Liver (tissue), 9 donors: ENCODE measurements around the gene CH25H. TPM values are rescaled to one million over a fixed set of nuclear protein-coding genes. Genes with fewer than 3 reads are reported as not detected.

Experiments
- DNase-seq: peaks from one replicate; pipeline ENCODE4 v3.0.0-alpha.2; 2017; ENCODE audit warnings: low spot score
- H3K27ac ChIP-seq, 2 donors: one replicate each; pipeline ENCODE4 v1.7.0; 2013; ENCODE audit warnings: inconsistent platforms in 2 of 2, low read length in 2 of 2, control low read depth in 1 of 2, low read depth in 1 of 2, mild to moderate bottlenecking in 1 of 2
- H3K27me3 ChIP-seq, 4 donors: one replicate each; pipeline versions ENCODE4 v1.6.1 to v1.7.0; 2013; ENCODE audit warnings: low read length in 3 of 4, inconsistent platforms in 1 of 4, mild to moderate bottlenecking in 1 of 4, moderate library complexity in 1 of 4; ENCODE audit not compliant: control insufficient read depth in 4 of 4, insufficient read depth in 4 of 4
- H3K36me3 ChIP-seq, 4 donors: one replicate each; pipeline versions ENCODE4 v1.6.1 to v1.7.0; 2013; ENCODE audit warnings: low read length in 3 of 4, mild to moderate bottlenecking in 3 of 4, low read depth in 1 of 4, moderate library complexity in 1 of 4; ENCODE audit not compliant: control insufficient read depth in 4 of 4, insufficient read depth in 3 of 4
- H3K4me1 ChIP-seq, 4 donors: one replicate each; pipeline versions ENCODE4 v1.6.1 to v1.7.0; 2013; ENCODE audit warnings: low read length in 3 of 4, mild to moderate bottlenecking in 3 of 4, moderate library complexity in 1 of 4; ENCODE audit not compliant: control insufficient read depth in 4 of 4, insufficient read depth in 4 of 4
- H3K4me3 ChIP-seq, 3 donors: one replicate each; pipeline versions ENCODE4 v1.6.1 to v1.7.0; 2013; ENCODE audit warnings: low read length in 3 of 3, control low read depth in 1 of 3, low read depth in 1 of 3, mild to moderate bottlenecking in 1 of 3
- H3K9ac ChIP-seq, 2 donors: one replicate each; pipeline ENCODE4 v1.7.0; 2013; ENCODE audit warnings: low read length in 2 of 2, mild to moderate bottlenecking in 2 of 2, moderate library complexity in 2 of 2, control low read depth in 1 of 2, low read depth in 1 of 2
- H3K9me3 ChIP-seq, 4 donors: one replicate each; pipeline versions ENCODE4 v1.6.1 to v1.7.0; 2013; ENCODE audit warnings: low read length in 3 of 4; ENCODE audit not compliant: control insufficient read depth in 4 of 4
- EGR1 ChIP-seq, 2 donors: IDR thresholded peaks; 2 replicates each; pipeline ENCODE4 v1.6.1; 2016 to 2018; ENCODE audit warnings: antibody characterized with exemption in 2 of 2, low read depth in 2 of 2
- FOXA1 ChIP-seq: IDR thresholded peaks from 2 replicates; pipeline ENCODE4 v1.6.1; 2016; ENCODE audit warnings: antibody characterized with exemption
- FOXA2 ChIP-seq: IDR thresholded peaks from 2 replicates; pipeline ENCODE4 v1.6.1; 2016; ENCODE audit warnings: antibody characterized with exemption
- GABPA ChIP-seq, 2 donors: IDR thresholded peaks in 1 of 2; conservative IDR thresholded peaks in 1 of 2; 2 replicates each; pipeline ENCODE4 v1.6.1; 2016; ENCODE audit warnings: antibody characterized with exemption in 2 of 2, mild to moderate bottlenecking in 1 of 2, moderate library complexity in 1 of 2
- HNF4A ChIP-seq, 2 donors: conservative IDR thresholded peaks; 2 replicates each; pipeline ENCODE4 v1.6.1; 2016; ENCODE audit warnings: antibody characterized with exemption in 2 of 2, mild to moderate bottlenecking in 2 of 2
- HNF4G ChIP-seq: IDR thresholded peaks from 2 replicates; pipeline ENCODE4 v1.6.1; 2016; ENCODE audit warnings: antibody characterized with exemption
- JUND ChIP-seq, 2 donors: IDR thresholded peaks; 2 replicates each; pipeline ENCODE4 v1.6.1; 2016; ENCODE audit warnings: antibody characterized with exemption in 2 of 2
- NR2F2 ChIP-seq: IDR thresholded peaks from 2 replicates; pipeline ENCODE4 v1.6.1; 2016; ENCODE audit warnings: antibody characterized with exemption
- RAD21 ChIP-seq, 2 donors: IDR thresholded peaks; 2 replicates each; pipeline ENCODE4 v1.6.1; 2016; ENCODE audit warnings: antibody characterized with exemption in 2 of 2, mild to moderate bottlenecking in 2 of 2
- RXRA ChIP-seq, 2 donors: IDR thresholded peaks; 2 replicates each; pipeline ENCODE4 v1.6.1; 2017 to 2018; ENCODE audit warnings: antibody characterized with exemption in 2 of 2, mild to moderate bottlenecking in 1 of 2
- SP1 ChIP-seq: IDR thresholded peaks from 2 replicates; pipeline ENCODE4 v1.6.1; 2018; ENCODE audit warnings: antibody characterized with exemption, mild to moderate bottlenecking
- TAF1 ChIP-seq: conservative IDR thresholded peaks from 2 replicates; pipeline ENCODE4 v1.6.1; 2016; ENCODE audit warnings: antibody characterized with exemption, mild to moderate bottlenecking
- YY1 ChIP-seq: IDR thresholded peaks from 2 replicates; pipeline ENCODE4 v1.6.1; 2016; ENCODE audit warnings: antibody characterized with exemption, mild to moderate bottlenecking
- polyA plus RNA-seq, 2 donors: library from polyadenylated mRNA; stranded (reverse) in 1 of 2; unstranded in 1 of 2; fragments of 200-250 nt in 1 of 2; fragments of >200 nt in 1 of 2; fragmentation: Nextera tagmentation in 1 of 2; extraction: Ambion mirVana in 1 of 2; gene quantifications; one replicate each; pipeline versions ENCODE4 v1.2.1 to v1.2.3, GENCODE V29; 2013 to 2015
- total RNA-seq, 2 donors: library from RNA; depleted of rRNA; stranded (reverse); fragments of >200 nt; gene quantifications; one replicate each; pipeline ENCODE4 v1.2.3, GENCODE V29; 2014
- TF ChIP-seq, protein P1 (sequence below): IDR thresholded peaks from 2 replicates; pipeline ENCODE4 v1.6.1; 2016; ENCODE audit warnings: antibody characterized with exemption
- TF ChIP-seq, protein P2 (sequence below): IDR thresholded peaks from 2 replicates; pipeline ENCODE4 v1.6.1; 2016; ENCODE audit warnings: antibody characterized with exemption, mild to moderate bottlenecking
- TF ChIP-seq, protein P3 (sequence below): IDR thresholded peaks from 2 replicates; pipeline ENCODE4 v1.6.1; 2016; ENCODE audit warnings: antibody characterized with exemption
- TF ChIP-seq, protein P4 (sequence below): IDR thresholded peaks from 2 replicates; pipeline ENCODE4 v1.6.1; 2016; ENCODE audit warnings: antibody characterized with exemption
- TF ChIP-seq, protein P5 (sequence below): fragments of 150-350 bp; IDR thresholded peaks from 2 replicates; pipeline ENCODE4 v1.5.1; 2017; ENCODE audit warnings: improper control_type of control experiment, low read depth, low read length; ENCODE audit not compliant: missing input control
- donor health status: healthy.
- donor health status: healthy.
- donor health status: healthy.
- donor health status: healthy.
- donor health status: healthy.

Gene CH25H
- total and polyA plus RNA-seq, 4 donors, result 0.08 to 0.33 (median 0.25) TPM; not detected in 1

DNA sequence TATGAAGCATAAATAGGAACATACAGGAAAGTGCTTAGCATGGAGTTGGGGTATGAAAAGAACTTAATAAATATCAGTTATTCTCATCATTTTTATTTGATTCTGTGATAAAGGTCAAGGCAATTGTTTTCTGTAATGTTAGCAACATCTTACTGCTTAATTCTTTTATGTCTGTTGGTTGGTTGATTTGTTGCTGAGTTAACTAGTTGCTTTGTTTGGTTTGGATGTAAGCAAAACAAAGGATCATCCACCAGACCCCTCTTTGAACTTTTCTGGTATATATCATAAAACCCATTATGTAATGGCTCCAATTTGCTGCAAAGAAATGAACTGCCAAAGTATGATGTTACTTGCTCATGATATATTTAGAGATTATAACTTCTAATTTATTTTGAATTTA is 44.5 kb downstream of the CH25H start:
- H3K9me3 ChIP-seq, result no peaks in the 10 kb centered on the region
- TF ChIP-seq, protein P1, sequence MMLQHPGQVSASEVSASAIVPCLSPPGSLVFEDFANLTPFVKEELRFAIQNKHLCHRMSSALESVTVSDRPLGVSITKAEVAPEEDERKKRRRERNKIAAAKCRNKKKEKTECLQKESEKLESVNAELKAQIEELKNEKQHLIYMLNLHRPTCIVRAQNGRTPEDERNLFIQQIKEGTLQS, result no peak
- TF ChIP-seq, protein P2, sequence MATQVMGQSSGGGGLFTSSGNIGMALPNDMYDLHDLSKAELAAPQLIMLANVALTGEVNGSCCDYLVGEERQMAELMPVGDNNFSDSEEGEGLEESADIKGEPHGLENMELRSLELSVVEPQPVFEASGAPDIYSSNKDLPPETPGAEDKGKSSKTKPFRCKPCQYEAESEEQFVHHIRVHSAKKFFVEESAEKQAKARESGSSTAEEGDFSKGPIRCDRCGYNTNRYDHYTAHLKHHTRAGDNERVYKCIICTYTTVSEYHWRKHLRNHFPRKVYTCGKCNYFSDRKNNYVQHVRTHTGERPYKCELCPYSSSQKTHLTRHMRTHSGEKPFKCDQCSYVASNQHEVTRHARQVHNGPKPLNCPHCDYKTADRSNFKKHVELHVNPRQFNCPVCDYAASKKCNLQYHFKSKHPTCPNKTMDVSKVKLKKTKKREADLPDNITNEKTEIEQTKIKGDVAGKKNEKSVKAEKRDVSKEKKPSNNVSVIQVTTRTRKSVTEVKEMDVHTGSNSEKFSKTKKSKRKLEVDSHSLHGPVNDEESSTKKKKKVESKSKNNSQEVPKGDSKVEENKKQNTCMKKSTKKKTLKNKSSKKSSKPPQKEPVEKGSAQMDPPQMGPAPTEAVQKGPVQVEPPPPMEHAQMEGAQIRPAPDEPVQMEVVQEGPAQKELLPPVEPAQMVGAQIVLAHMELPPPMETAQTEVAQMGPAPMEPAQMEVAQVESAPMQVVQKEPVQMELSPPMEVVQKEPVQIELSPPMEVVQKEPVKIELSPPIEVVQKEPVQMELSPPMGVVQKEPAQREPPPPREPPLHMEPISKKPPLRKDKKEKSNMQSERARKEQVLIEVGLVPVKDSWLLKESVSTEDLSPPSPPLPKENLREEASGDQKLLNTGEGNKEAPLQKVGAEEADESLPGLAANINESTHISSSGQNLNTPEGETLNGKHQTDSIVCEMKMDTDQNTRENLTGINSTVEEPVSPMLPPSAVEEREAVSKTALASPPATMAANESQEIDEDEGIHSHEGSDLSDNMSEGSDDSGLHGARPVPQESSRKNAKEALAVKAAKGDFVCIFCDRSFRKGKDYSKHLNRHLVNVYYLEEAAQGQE, result no peak
- TF ChIP-seq RXRA (IDR thresholded peaks at IDR 0.05) (no peak), HNF4G (no peak), JUND (IDR thresholded peaks at IDR 0.05) (no peak), YY1 (no peak), RAD21 (IDR thresholded peaks at IDR 0.05) (no peak), HNF4A (conservative IDR thresholded peaks at IDR 0.05) (no peak), TAF1 (no peak), FOXA2 (no peak), SP1 (no peak), FOXA1 (no peak), GABPA (IDR thresholded peaks at IDR 0.05 in 1 of 2, conservative IDR thresholded peaks at IDR 0.05 in 1 of 2) (no peak), EGR1 (IDR thresholded peaks at IDR 0.05; ENCODE audit: low read depth in 2 of 2) (no peak), NR2F2 (no peak)
- TF ChIP-seq, protein P3, sequence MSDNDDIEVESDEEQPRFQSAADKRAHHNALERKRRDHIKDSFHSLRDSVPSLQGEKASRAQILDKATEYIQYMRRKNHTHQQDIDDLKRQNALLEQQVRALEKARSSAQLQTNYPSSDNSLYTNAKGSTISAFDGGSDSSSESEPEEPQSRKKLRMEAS, result no peak
- TF ChIP-seq, protein P4, sequence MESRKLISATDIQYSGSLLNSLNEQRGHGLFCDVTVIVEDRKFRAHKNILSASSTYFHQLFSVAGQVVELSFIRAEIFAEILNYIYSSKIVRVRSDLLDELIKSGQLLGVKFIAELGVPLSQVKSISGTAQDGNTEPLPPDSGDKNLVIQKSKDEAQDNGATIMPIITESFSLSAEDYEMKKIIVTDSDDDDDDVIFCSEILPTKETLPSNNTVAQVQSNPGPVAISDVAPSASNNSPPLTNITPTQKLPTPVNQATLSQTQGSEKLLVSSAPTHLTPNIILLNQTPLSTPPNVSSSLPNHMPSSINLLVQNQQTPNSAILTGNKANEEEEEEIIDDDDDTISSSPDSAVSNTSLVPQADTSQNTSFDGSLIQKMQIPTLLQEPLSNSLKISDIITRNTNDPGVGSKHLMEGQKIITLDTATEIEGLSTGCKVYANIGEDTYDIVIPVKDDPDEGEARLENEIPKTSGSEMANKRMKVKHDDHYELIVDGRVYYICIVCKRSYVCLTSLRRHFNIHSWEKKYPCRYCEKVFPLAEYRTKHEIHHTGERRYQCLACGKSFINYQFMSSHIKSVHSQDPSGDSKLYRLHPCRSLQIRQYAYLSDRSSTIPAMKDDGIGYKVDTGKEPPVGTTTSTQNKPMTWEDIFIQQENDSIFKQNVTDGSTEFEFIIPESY, result no peak
- TF ChIP-seq, protein P5, sequence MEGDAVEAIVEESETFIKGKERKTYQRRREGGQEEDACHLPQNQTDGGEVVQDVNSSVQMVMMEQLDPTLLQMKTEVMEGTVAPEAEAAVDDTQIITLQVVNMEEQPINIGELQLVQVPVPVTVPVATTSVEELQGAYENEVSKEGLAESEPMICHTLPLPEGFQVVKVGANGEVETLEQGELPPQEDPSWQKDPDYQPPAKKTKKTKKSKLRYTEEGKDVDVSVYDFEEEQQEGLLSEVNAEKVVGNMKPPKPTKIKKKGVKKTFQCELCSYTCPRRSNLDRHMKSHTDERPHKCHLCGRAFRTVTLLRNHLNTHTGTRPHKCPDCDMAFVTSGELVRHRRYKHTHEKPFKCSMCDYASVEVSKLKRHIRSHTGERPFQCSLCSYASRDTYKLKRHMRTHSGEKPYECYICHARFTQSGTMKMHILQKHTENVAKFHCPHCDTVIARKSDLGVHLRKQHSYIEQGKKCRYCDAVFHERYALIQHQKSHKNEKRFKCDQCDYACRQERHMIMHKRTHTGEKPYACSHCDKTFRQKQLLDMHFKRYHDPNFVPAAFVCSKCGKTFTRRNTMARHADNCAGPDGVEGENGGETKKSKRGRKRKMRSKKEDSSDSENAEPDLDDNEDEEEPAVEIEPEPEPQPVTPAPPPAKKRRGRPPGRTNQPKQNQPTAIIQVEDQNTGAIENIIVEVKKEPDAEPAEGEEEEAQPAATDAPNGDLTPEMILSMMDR, result no peak
- no peak overlapping the region for H3K4me3 ChIP-seq
- no peaks in the 10 kb centered on the region for H3K36me3 ChIP-seq
- H3K4me1 ChIP-seq, result peaks cover 0 to 8% (median 7%) of the 10 kb centered on the region in 4 donors
- H3K27me3 ChIP-seq, result no peaks in the 10 kb centered on the region
- no peak overlapping the region for H3K27ac ChIP-seq
- no peak overlapping the region for H3K9ac ChIP-seq
- DNase-seq, result no peak
